Endothelial cell of umbilical vein (primary cell): ENCODE data around the gene GOLGA1.

Experiments used
- EZH2 ChIP-seq: IDR thresholded peaks from 2 replicates; pipeline ENCODE4 v1.6.1; 2012; ENCODE audit warnings: borderline replicate concordance, low read depth, mild to moderate bottlenecking, moderate library complexity, low read length, inconsistent platforms; ENCODE audit not compliant: severe bottlenecking
- FOS ChIP-seq: IDR thresholded peaks from 2 replicates; pipeline ENCODE4 v1.6.1; 2011; ENCODE audit warnings: mild to moderate bottlenecking, low read length, moderate library complexity, borderline replicate concordance; ENCODE audit not compliant: insufficient read depth
- GATA2 ChIP-seq: IDR thresholded peaks from 2 replicates; pipeline ENCODE4 v1.7.0; 2011; ENCODE audit warnings: low read depth, mild to moderate bottlenecking, moderate library complexity, mixed read lengths, low read length; ENCODE audit not compliant: insufficient read length, insufficient read depth
- POLR2A ChIP-seq: IDR thresholded peaks from 2 replicates; pipeline ENCODE4 v1.6.1; 2012; ENCODE audit warnings: low read depth, mild to moderate bottlenecking, control low read depth, low read length
- TF ChIP-seq, protein P1 (sequence below), 2 donors: IDR thresholded peaks; 1 replicate in 1 of 2; 2 replicates in 1 of 2; pipeline ENCODE4 v1.5.1; 2011; ENCODE audit warnings: low read length in 2 of 2, mild to moderate bottlenecking in 2 of 2, moderate library complexity in 2 of 2, control low read depth in 1 of 2, inconsistent platforms in 1 of 2, low read depth in 1 of 2; ENCODE audit not compliant: insufficient read depth in 1 of 2; ENCODE audit errors: extremely low read depth in 1 of 2

DNA sequence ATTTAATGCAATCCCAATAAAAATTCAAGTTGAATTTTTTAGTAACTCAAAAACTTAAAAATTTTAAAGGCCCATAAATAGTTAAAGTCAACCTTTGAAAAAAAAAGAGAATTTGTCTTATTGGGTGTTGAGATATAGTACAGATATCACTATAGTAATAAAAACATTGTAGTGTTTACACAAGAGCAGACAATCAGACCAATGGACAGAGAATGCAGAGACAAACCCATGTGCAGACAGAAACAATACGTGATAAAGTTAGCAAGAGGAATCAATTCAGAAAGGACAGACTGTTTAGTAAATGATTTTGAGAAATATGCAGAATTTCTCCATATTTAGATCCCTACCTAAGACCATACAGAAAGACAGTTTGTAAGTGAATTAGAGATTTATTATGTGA, 33.9 kb downstream of the GOLGA1 start:
- TF ChIP-seq EZH2 (no peak), FOS (no peak), POLR2A (no peak), GATA2 (no peak)
- TF ChIP-seq, protein P1, sequence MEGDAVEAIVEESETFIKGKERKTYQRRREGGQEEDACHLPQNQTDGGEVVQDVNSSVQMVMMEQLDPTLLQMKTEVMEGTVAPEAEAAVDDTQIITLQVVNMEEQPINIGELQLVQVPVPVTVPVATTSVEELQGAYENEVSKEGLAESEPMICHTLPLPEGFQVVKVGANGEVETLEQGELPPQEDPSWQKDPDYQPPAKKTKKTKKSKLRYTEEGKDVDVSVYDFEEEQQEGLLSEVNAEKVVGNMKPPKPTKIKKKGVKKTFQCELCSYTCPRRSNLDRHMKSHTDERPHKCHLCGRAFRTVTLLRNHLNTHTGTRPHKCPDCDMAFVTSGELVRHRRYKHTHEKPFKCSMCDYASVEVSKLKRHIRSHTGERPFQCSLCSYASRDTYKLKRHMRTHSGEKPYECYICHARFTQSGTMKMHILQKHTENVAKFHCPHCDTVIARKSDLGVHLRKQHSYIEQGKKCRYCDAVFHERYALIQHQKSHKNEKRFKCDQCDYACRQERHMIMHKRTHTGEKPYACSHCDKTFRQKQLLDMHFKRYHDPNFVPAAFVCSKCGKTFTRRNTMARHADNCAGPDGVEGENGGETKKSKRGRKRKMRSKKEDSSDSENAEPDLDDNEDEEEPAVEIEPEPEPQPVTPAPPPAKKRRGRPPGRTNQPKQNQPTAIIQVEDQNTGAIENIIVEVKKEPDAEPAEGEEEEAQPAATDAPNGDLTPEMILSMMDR (IDR thresholded peaks at IDR 0.05; ENCODE audit: extremely low read depth in 1 of 2, insufficient read depth in 1 of 2, low read depth in 1 of 2, low read length in 2 of 2), result no peak
